Motor neuron (in vitro differentiated cells): ENCODE measurements around the gene NIPSNAP2. TPM values are rescaled to one million over a fixed set of nuclear protein-coding genes. Genes with fewer than 3 reads are reported as not detected.

Source experiments
- ATAC-seq, 8 experiments: fragments of 200-7000 bp; cut with Tn5 transposase; replicated peaks in 6 of 8; 2 replicates each; pipeline ENCODE4 v1.8.0; 2021; ENCODE audit warnings: mild to moderate bottlenecking in 8 of 8, moderate library complexity in 8 of 8
- H3K27ac ChIP-seq, 2 donors: fragments of 250-450 bp; sonication (Bioruptor Pico); 2 replicates each; pipeline ENCODE4 v1.9.0; 2021; ENCODE audit warnings: antibody characterized with exemption in 2 of 2, mild to moderate bottlenecking in 2 of 2, moderate library complexity in 1 of 2
- H3K4me1 ChIP-seq, 2 donors: fragments of 250-450 bp; sonication (Bioruptor Pico); replicated peaks in 1 of 2; 2 replicates each; pipeline ENCODE4 v1.6.1; 2021; ENCODE audit warnings: antibody characterized with exemption in 2 of 2, mild to moderate bottlenecking in 2 of 2, moderate library complexity in 1 of 2
- H3K4me3 ChIP-seq, 5 donors: fragments of 250-450 bp; sonication (Bioruptor Pico); 2 replicates each; pipeline ENCODE4 v1.9.0; 2021; ENCODE audit warnings: antibody characterized with exemption in 5 of 5, mild to moderate bottlenecking in 5 of 5, moderate library complexity in 4 of 5
- WGBS, 10 experiments: fragments of 450-650 bp; shearing (Covaris generic); methylation state at CpG; one replicate each; pipeline ENCODE4 v1.0.0; 2022; 5-methylcytosine and 5-hydroxymethylcytosine counted together
- in situ Hi-C, 9 experiments: fragments of 400-800 bp; cut with MboI; loops; one replicate each; pipeline ENCODE4 v1.15.0; 2021; ENCODE audit warnings: low sequenced_read_pairs in 9 of 9, low pct_unique_long_range_greater_than_20kb in 2 of 9; ENCODE audit not compliant: unreplicated experiment in 9 of 9
- total RNA-seq, 8 experiments: library from RNA; unstranded; fragments of 300-600 nt; gene quantifications; 2 replicates each; pipeline versions ENCODE4 v1.2.3 to v1.2.4, GENCODE V29; 2022

Gene NIPSNAP2
- total RNA-seq, 8 experiments from 2014 or later = 12.0 to 69.8 (median 40.7) TPM

GRCh38 chr7:55963584-55964168, 709 bp upstream of the NIPSNAP2 start:
- H3K4me1 ChIP-seq = peaks cover 6 to 10% of the 10 kb centered on the region in 2 donors
- peak overlapping the region in 4 of 5 donors; percentile 81 to 94 (median 88) for H3K4me3 ChIP-seq
- WGBS, 10 experiments = 47 to 96% (median 80%) methylated on average over 3 to 14 of the region's 15 CpGs
- H3K27ac ChIP-seq = peak overlapping the region in 1 of 2 donors; percentile 96
- in situ Hi-C loops = loop anchor here in 2 of 9 experiments (25.0 kb wide), 1 partner anchor 326 kb away; no protein-coding TSS in a partner anchor
- ATAC-seq = no peak

- in situ Hi-C loops = loop anchor here in 2 of 9 experiments (25.0 kb wide), 1 partner anchor 328 kb away; no protein-coding TSS in a partner anchor
- 0 to 17% (median 4%) methylated on average over 2 to 13 of the region's 14 CpGs; no CpG with 5 or more reads in 1 of the 10 experiments for WGBS, 10 experiments
- H3K4me1 ChIP-seq = peaks cover 6 to 10% of the 10 kb centered on the region in 2 donors
- H3K4me3 ChIP-seq = peak overlapping the region; percentile 72 to 94 (median 84)
- no peak for ATAC-seq
- peak overlapping the region; percentile 88 to 96 for H3K27ac ChIP-seq
Measured at GRCh38 chr7:55965100-55965470, 700 bp downstream of the NIPSNAP2 start.

GRCh38 chr7:55965805-55966421, 1.5 kb downstream of the NIPSNAP2 start:
- in situ Hi-C loops = loop anchor here in 2 of 9 experiments (25.0 kb wide), 1 partner anchor 329 kb away; no protein-coding TSS in a partner anchor
- H3K4me1 ChIP-seq = peaks cover 6 to 10% of the 10 kb centered on the region in 2 donors
- H3K4me3 ChIP-seq = peak overlapping the region in 3 of 5 donors; percentile 72 to 94 (median 91)
- ATAC-seq = peak in 3 of 8 experiments; percentile 1 to 6 (median 2)
- H3K27ac ChIP-seq = no peak overlapping the region
- 23 to 100% (median 93%) methylated on average over 2 to 5 of the region's 13 CpGs; no CpG with 5 or more reads in 1 of the 10 experiments for WGBS, 10 experiments

GRCh38 chr7:55966851-55967250, 2.5 kb downstream of the NIPSNAP2 start:
- in situ Hi-C loops = loop anchor here in 2 of 9 experiments (25.0 kb wide), 1 partner anchor 330 kb away; no protein-coding TSS in a partner anchor
- no peak overlapping the region for H3K4me3 ChIP-seq
- WGBS, 10 experiments = 80 to 100% (median 87%) methylated on average over 1 to 5 of the region's 6 CpGs; no CpG with 5 or more reads in 1 of the 10 experiments
- no peak overlapping the region for H3K27ac ChIP-seq
- no peak for ATAC-seq
- H3K4me1 ChIP-seq = peaks cover 6 to 10% of the 10 kb centered on the region in 2 donors

- ATAC-seq = no peak
- in situ Hi-C loops = loop anchor here in 2 of 9 experiments (25.0 kb wide), 1 partner anchor 332 kb away; no protein-coding TSS in a partner anchor
- H3K4me1 ChIP-seq = peaks cover 6% of the 10 kb centered on the region in 2 donors
- H3K4me3 ChIP-seq = no peak overlapping the region
- WGBS, 10 experiments = 65 to 100% (median 98%) methylated on average over 1 to 4 of the region's 11 CpGs; no CpG with 5 or more reads in 6 of the 10 experiments
- H3K27ac ChIP-seq = no peak overlapping the region
Measured at GRCh38 chr7:55969391-55969790, 5.0 kb downstream of the NIPSNAP2 start.

GRCh38 chr7:55970561-55970960, 6.2 kb downstream of the NIPSNAP2 start:
- Histone ChIP-seq H3K27ac (no peak overlapping the region), H3K4me3 (no peak overlapping the region), H3K4me1 (peaks cover 4% of the 10 kb centered on the region in 2 donors)
- ATAC-seq = no peak
- WGBS, 10 experiments = 85 to 100% (median 100%) methylated on average over 1 to 7 of the region's 7 CpGs; no CpG with 5 or more reads in 3 of the 10 experiments
- in situ Hi-C loops = loop anchor here in 2 of 9 experiments (25.0 kb wide), 1 partner anchor 333 kb away; no protein-coding TSS in a partner anchor

- no peak overlapping the region for H3K4me3 ChIP-seq
- WGBS, 10 experiments = 0 to 92% (median 87%) methylated on average over 1 to 8 of the region's 8 CpGs; no CpG with 5 or more reads in 2 of the 10 experiments
- no peaks in the 10 kb centered on the region for H3K4me1 ChIP-seq
- peak in 1 of 8 experiments; percentile 53 for ATAC-seq
- in situ Hi-C loops = loop anchor here in 2 of 9 experiments (25.0 kb wide), 1 partner anchor 334 kb away; no protein-coding TSS in a partner anchor
- no peak overlapping the region for H3K27ac ChIP-seq
Measured at GRCh38 chr7:55970978-55971377, 6.6 kb downstream of the NIPSNAP2 start.

GRCh38 chr7:55973747-55974250, 9.4 kb downstream of the NIPSNAP2 start:
- Histone ChIP-seq H3K4me3 (no peak overlapping the region), H3K27ac (no peak overlapping the region), H3K4me1 (peaks cover 0 to 12% of the 10 kb centered on the region in 2 donors)
- no peak for ATAC-seq
- in situ Hi-C loops = loop anchor here in 2 of 9 experiments (25.0 kb wide), 1 partner anchor 336 kb away; no protein-coding TSS in a partner anchor
- WGBS, 10 experiments = 74 to 100% (median 94%) methylated on average over 1 to 4 of the region's 7 CpGs; no CpG with 5 or more reads in 3 of the 10 experiments

- H3K4me3 ChIP-seq = no peak overlapping the region
- no peak overlapping the region for H3K27ac ChIP-seq
- in situ Hi-C loops = no loop called here
- ATAC-seq = peak in 6 of 8 experiments; percentile 32 to 92 (median 58)
- 33 to 100% (median 78%) methylated on average over 1 to 5 of the region's 7 CpGs; no CpG with 5 or more reads in 3 of the 10 experiments for WGBS, 10 experiments
- H3K4me1 ChIP-seq = peaks cover 0 to 12% of the 10 kb centered on the region in 2 donors
Measured at GRCh38 chr7:55975988-55976633, 11.7 kb downstream of the NIPSNAP2 start.

- in situ Hi-C loops = no loop called here
- Histone ChIP-seq H3K4me3 (no peak overlapping the region), H3K27ac (no peak overlapping the region), H3K4me1 (peaks cover 0 to 12% of the 10 kb centered on the region in 2 donors)
- 33 to 90% (median 74%) methylated on average over 1 to 4 of the region's 4 CpGs; no CpG with 5 or more reads in 2 of the 10 experiments for WGBS, 10 experiments
- ATAC-seq = peak in 4 of 8 experiments; percentile 2 to 82 (median 56)
Measured at GRCh38 chr7:55977831-55978230, 13.4 kb downstream of the NIPSNAP2 start.

GRCh38 chr7:55980266-55980665, 15.9 kb downstream of the NIPSNAP2 start:
- ATAC-seq = no peak
- Histone ChIP-seq H3K4me1 (peaks cover 0 to 12% of the 10 kb centered on the region in 2 donors), H3K27ac (no peak overlapping the region), H3K4me3 (no peak overlapping the region)
- in situ Hi-C loops = no loop called here
- WGBS, 10 experiments = 14 to 100% (median 92%) methylated on average over 1 to 3 of the region's 3 CpGs

- no peak for ATAC-seq
- 57 to 100% (median 89%) methylated on average over 1 to 3 of the region's 3 CpGs; no CpG with 5 or more reads in 3 of the 10 experiments for WGBS, 10 experiments
- H3K27ac ChIP-seq = no peak overlapping the region
- in situ Hi-C loops = no loop called here
- peaks cover 0 to under 1% of the 10 kb centered on the region in 2 donors for H3K4me1 ChIP-seq
- H3K4me3 ChIP-seq = no peak overlapping the region
Measured at GRCh38 chr7:55983537-55983936, 19.2 kb downstream of the NIPSNAP2 start.
